B cell (primary cell): Measurements from ENCODE around the gene RBM26.
"Not testable (repeated sequence)": the region's sequence is repeated elsewhere in the genome, so short reads cannot be mapped to it uniquely, and the experiment has no call there.

Source experiments
- CTCF ChIP-seq: fragments of 200-600 bp; IDR thresholded peaks from one replicate; pipeline ENCODE4 v1.8.0; 2022; ENCODE audit warnings: antibody characterized with exemption, mild to moderate bottlenecking
- EZH2 ChIP-seq: IDR thresholded peaks from 2 replicates; pipeline ENCODE4 v1.6.1; 2012; ENCODE audit warnings: borderline replicate concordance, low read depth, mild to moderate bottlenecking, moderate library complexity, low read length; ENCODE audit not compliant: insufficient read depth, poor library complexity, severe bottlenecking

GRCh38 chr13:79349608-79350007, 56.4 kb downstream of the RBM26 start:
- TF ChIP-seq CTCF, EZH2: not testable (repeated sequence)
